GM12892 (cell line): ENCODE measurements around the gene RANBP10.
"Not testable (repeated sequence)": the region's sequence is repeated elsewhere in the genome, so short reads cannot be mapped to it uniquely, and the experiment has no call there.

Experiments used
- POLR2A ChIP-seq: IDR thresholded peaks from 2 replicates; pipeline ENCODE4 v1.6.1; 2011; ENCODE audit warnings: low read depth, low read length, control low read depth
- POLR2AphosphoS5 ChIP-seq: IDR thresholded peaks from 2 replicates; pipeline ENCODE4 v1.6.1; 2011; ENCODE audit warnings: low read depth, low read length, control low read depth
- TAF1 ChIP-seq: IDR thresholded peaks from 2 replicates; pipeline ENCODE4 v1.6.1; 2011; ENCODE audit warnings: low read depth, mild to moderate bottlenecking, control low read depth, low read length, borderline replicate concordance

GRCh38 chr16:67751331-67751730 is 55.0 kb downstream of the RANBP10 start:
- TF ChIP-seq POLR2AphosphoS5, POLR2A, TAF1: not testable (repeated sequence)
